ENCODE results near the gene SMARCA2. TPM values are rescaled to one million over a fixed set of nuclear protein-coding genes. Genes with fewer than 3 reads are reported as not detected.
"Not testable (repeated sequence)": the region's sequence is repeated elsewhere in the genome, so short reads cannot be mapped to it uniquely, and the experiment has no call there.

Gene SMARCA2
- total RNA-seq, 1 experiment from 2014 or later, result 36.1 TPM

GRCh38 chr9:2140600-2141223 is 125.6 kb downstream of the SMARCA2 start:
- DNase-seq (ENCODE audit: low spot score), result no peak

- no peak for DNase-seq (ENCODE audit: low spot score)
Observed at GRCh38 chr9:2142212-2142611, 127.1 kb downstream of the SMARCA2 start.

- DNase-seq (ENCODE audit: low spot score), result no peak
Observed at GRCh38 chr9:2144619-2145018, 129.5 kb downstream of the SMARCA2 start.

DNA sequence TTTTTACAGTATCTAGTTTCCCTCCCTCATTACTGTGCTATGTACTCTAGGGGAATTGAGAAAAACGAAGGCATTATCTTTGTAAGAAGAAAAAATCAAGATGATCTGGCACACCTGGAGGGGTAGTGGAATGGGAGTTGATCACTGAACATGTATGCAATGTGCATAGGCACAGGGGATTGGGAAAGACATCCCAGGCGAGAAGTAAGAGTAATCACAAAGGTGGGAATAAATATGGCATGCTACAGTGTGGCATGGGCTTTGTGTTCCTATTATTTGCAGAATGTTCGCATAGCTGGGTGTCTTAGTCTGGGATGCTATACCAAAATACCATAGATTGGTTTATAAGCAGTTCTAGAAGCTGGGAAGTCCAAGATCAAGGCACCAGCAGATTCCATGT is 130.6 kb downstream of the SMARCA2 start:
- no peak for DNase-seq (ENCODE audit: low spot score)

- not testable (repeated sequence) for DNase-seq (ENCODE audit: low spot score)
Observed at GRCh38 chr9:2146700-2147099, 131.6 kb downstream of the SMARCA2 start.

DNA sequence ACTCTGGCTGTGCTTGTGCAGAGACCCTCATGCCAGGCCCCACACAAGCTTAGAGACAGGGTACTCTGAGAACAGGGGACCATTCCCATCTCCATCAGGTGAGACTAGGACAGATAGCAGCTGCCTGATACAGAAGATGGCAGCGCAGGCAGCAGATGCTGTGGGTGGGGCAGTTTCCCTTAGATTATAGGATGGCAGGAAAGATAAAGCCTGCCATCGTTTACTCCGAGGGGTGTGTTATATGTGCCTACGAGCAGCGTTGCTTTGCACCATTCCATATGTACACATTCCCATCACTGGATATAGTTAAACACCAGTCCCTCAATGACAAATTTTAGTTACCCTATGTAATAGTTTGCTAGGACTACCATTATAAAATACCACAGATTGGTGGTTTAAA is 135.2 kb downstream of the SMARCA2 start:
- DNase-seq (ENCODE audit: low spot score), result no peak

DNA sequence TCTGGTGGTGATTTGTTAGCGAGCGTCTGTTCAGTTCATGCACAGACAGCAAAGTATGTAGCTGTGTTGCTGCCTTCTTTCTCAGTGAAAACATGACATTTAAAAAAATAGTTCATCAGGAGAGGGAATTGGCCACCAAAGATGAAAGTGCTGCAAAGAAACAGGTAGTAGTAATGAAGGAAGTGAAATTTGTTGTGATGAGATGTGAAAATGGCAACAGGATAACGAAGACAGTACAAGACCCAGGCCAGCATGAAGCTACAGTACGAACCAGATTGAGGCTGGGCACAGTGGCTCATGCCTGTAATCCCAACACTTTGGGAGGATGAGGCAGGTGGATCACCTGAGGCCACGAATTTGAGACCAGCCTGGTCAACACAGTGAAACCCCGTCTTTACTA is 136.0 kb downstream of the SMARCA2 start:
- DNase-seq (ENCODE audit: low spot score), result no peak

DNA sequence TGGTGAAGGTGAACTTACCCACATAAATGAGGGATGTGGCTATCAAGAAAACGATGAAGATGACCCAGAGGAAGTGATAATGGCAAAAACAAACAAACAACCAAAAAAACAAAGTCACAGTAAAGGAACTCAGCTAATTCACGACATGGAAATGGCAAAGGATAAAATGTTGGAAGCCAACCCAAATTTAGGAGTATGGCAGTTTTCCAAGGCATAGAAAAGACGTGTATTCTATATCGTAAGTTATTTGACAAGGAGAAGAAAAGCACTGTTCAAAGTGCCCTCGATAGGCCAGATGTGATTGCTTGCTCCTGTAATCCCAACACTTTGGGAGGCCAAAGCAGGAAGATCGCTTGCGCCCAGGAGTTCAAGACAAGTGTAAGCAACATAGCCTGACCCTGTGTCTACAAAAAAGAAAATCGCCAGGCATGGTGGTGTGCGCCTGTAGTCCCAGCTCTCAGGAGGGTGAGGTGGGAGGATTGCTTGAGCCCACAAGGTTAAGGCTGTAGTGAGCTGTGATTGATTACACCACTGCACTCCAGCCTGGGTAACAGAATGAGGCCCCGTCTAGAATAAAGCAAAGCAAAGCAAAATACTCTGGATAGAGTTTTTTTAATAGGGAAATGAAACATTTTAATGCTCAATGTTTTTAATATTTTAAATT is 138.0 kb downstream of the SMARCA2 start:
- DNase-seq (ENCODE audit: low spot score), result no peak

DNA sequence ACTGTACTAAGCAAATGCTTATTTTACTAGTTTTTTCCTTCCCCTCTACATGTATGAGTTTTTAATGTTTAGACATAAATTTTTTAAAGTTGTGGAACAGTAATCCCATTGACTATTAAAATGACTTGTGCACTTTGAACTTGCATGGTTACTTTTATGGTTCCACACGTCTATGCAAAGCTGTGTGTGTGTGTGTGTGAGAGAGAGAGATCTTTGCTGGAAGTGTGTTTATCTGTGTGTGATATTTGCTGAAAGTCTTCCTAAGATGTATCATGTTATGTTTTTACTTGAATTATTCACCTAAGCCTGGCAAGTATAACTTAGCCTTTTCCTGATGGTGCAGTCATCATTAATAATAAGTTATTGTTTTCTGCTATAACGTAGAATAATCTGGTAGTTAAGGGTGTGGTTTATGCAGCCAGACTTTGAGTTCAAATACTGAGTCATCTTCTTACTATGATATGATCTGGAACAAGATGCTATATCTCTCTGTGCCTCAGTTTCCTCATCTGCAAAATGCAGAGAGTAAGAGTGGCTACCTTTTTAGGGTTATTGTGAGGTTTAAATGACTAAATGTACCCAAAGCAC is 138.6 kb downstream of the SMARCA2 start:
- DNase-seq (ENCODE audit: low spot score), result no peak

GRCh38 chr9:2154731-2155130 is 139.6 kb downstream of the SMARCA2 start:
- DNase-seq (ENCODE audit: low spot score), result no peak

DNA sequence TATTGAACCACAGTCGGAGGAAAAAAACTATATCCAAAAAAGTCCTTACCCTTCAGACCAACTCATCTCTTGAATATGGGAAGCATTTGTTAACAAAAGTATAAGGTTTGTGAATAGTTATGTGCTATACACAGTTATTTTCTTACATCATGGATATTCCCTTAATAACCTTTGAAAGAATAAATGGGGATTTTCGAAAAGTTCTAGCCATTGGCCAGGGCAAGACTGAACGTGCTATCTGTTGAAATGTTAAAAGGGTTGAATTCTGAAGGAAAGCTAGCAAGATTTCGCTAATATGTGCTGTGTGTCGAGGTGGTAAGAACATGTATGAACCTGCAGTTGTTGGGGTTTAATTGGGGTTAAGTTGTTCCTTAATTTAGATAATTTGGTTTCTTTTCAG is 140.8 kb downstream of the SMARCA2 start:
- DNase-seq (ENCODE audit: low spot score), result no peak

DNA sequence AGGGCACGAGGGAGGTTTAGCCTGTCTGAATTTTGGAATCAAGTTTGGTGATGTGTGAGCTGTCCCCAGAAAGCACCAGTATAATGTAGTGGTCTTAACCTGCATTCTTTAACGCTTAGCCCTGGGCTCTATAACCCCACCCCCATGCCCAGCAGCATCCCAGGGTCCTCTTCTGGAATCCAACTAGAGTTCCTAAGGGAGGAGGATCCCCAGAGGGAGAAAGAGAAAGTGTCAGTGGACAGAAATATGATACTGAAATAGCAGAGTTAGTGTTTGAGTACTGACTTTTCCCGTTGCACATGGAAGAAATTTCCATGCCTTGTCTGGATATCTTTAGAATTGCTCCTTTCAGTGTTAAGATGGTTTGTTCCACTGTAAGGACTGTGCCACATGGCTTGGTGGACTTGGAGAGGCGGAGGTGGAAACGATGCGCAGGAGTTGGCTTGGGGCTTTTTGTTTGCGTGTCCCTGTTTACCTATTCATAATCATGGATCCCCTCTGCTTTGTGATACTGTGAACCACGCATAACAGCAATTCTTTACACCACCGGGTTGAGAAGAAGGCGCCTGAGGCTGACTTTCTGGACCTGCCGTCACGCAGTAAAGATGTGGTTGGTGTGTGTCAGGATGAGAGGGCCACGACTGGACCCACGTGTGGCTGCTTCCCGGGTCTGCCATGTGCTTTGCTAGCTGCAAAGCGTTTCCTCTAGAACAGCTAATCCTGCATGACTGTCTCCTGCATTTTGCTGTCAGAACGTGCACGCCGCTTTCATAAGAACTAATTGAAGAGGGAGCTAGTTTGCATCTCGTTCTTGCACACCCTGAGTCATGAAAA is 142.3 kb downstream of the SMARCA2 start:
- DNase-seq (ENCODE audit: low spot score), result peak; percentile 38

DNA sequence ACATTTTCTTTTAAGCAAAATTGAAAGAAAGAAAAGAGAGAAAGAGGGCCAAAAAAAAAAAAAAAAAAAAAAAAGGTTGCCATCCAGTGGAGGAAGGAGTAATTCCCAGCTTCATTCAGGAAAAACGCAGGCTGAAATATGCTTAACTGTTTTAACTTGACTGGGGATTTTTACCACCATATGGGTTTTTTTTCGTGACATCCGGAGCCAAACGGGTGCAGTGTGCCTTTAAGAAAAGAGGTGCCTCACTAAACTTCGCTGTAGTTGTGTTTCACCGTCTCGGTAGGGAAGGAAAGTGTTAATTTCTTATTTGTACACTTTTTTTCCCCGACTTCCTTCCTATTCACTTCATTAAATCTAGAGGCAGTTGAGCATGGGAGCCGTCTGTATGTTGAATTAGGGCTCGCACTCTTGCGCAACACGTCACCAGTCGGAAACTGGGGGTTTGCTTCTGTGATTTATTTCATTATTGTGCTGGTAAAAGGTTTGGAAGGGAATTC is 143.0 kb downstream of the SMARCA2 start:
- DNase-seq (ENCODE audit: low spot score), result peak; percentile 56

GRCh38 chr9:2158766-2159430 is 143.8 kb downstream of the SMARCA2 start:
- no peak for DNase-seq (ENCODE audit: low spot score)

GRCh38 chr9:2159521-2160454 is 144.6 kb downstream of the SMARCA2 start:
- no peak for DNase-seq (ENCODE audit: low spot score)

DNA sequence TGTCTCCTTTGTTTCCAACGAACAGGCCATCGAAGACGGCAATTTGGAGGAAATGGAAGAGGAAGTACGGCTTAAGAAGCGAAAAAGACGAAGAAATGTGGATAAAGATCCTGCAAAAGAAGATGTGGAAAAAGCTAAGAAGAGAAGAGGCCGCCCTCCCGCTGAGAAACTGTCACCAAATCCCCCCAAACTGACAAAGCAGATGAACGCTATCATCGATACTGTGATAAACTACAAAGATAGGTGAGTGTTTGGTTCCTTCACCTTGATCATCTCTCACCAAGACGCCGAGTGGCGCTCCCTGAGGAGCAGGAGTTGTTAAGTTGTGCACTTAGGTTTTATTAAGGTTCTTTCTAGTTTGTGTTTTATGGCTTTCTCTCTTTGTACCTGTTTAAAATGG is 146.5 kb downstream of the SMARCA2 start:
- no peak for DNase-seq (ENCODE audit: low spot score)

DNA sequence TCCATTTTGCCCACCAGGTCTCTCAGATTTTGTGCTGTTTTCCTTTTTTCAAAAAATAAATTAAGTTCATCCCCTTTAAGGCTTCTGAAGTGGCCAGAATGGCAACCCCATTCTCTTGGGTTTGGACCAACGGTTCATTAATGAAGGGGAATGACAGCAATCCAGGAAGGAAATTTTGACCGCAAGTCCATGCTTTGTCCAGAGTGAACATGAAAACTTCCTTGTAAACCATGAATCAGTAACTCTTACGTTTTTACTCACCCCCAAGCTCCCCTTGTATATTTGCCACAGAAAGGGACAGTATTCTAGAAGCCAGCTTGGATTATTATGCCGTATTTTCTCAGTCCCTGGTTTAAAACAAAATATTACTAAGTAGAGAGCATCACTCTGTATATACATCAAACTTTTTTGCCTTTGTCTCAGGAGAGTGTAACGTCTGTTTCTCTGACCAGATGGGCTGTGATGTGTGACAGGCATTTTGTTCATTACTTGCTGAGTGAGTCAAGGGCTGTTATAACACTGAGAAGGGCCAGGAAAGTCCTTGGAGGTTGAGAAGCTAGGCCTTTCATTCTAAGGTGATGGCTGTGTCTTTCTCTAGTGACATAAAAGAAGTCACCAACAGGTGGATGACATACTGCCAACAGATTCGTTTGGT is 148.2 kb downstream of the SMARCA2 start:
- DNase-seq (ENCODE audit: low spot score), result no peak

DNA sequence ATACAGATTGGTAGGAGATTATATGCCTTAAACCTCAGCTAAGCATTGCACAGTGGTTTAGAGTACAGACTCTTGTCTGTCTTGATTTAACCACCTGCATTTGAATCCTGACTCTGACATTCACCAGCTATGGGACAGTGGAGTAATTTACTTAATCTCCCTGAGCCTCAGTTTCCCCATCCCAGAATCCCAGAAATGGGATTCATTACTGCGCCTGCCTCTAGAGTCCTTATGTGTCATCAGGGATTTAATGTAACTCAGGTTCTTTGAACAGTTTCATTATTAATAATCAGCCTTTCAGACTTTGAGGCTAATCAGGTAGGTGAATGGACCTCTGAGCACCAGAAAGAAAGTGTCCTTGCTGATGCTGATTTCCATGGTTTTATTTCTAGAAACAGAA is 149.1 kb downstream of the SMARCA2 start:
- no peak for DNase-seq (ENCODE audit: low spot score)

DNA sequence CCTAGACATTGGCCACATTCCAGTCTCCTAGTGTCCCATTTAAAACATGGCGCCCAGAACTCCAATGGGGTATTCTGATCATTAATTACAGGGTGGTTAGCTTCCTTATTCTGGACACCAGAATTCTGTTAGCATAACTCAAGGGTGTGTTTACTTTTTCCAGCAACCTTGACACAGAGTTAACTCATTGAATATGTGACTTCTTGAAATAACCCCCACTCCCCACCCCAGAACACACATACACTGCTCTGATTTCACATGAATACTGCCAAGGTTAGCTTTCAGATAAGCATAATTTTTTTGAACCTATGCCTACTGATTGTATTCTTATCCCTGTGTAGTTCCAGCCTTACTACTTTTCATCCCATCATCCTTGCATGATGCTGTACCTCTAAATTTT is 151.1 kb downstream of the SMARCA2 start:
- no peak for DNase-seq (ENCODE audit: low spot score)

- no peak for DNase-seq (ENCODE audit: low spot score)
Observed at GRCh38 chr9:2169035-2169434, 153.9 kb downstream of the SMARCA2 start.

All from HT-29 (cell line).